Activated gamma-delta T cell treated with anti-CD3 and anti-CD28 coated beads, Interleukin-2, amount 50 U/mL, for 16 hours (primary cell): ENCODE measurements around the gene SPRR3.
"Not testable (repeated sequence)": the region's sequence is repeated elsewhere in the genome, so short reads cannot be mapped to it uniquely, and the experiment has no call there.

ENCODE experiments used
- DNase-seq: peaks from one replicate; pipeline ENCODE4 v3.0.0-alpha.2; 2020; ENCODE audit warnings: low read depth

The SPRR3 gene

GRCh38 chr1:152983743-152984142 is 17.8 kb upstream of the SPRR3 start, which contains the start of gene SPRR1A:
Gene SPRR1A (plus strand): TSS chr1:152984081. CDS start chr1:152985231, 1,150 bp downstream.
- no peak for DNase-seq

- no peak for DNase-seq
These were observed 15.0 kb upstream of the SPRR3 start for GRCh38 chr1:152986578-152986977.

GRCh38 chr1:152993186-152993585 is 8.4 kb upstream of the SPRR3 start:
- no peak for DNase-seq

- DNase-seq, result no peak
These were observed 5.7 kb upstream of the SPRR3 start for GRCh38 chr1:152995842-152996241.

- DNase-seq, result no peak
These were observed 4.7 kb upstream of the SPRR3 start for GRCh38 chr1:152996633-152997400.

GRCh38 chr1:152997901-152998300 is 3.6 kb upstream of the SPRR3 start:
- DNase-seq, result no peak

GRCh38 chr1:152998476-152998875 is 3.1 kb upstream of the SPRR3 start:
- no peak for DNase-seq

GRCh38 chr1:152999818-153000217 is 1.7 kb upstream of the SPRR3 start:
- no peak for DNase-seq

GRCh38 chr1:153000294-153000693 is 1.3 kb upstream of the SPRR3 start:
- DNase-seq, result no peak

GRCh38 chr1:153011235-153011758 is 9.7 kb downstream of the SPRR3 start:
- DNase-seq, result not testable (repeated sequence)

- not testable (repeated sequence) for DNase-seq
These were observed 20.3 kb downstream of the SPRR3 start for GRCh38 chr1:153021829-153022228.

GRCh38 chr1:153022340-153022739 is 20.8 kb downstream of the SPRR3 start:
- DNase-seq, result not testable (repeated sequence)

- DNase-seq, result no peak
These were observed 21.6 kb downstream of the SPRR3 start for GRCh38 chr1:153023109-153023508.

- DNase-seq, result no peak
These were observed 22.9 kb downstream of the SPRR3 start for GRCh38 chr1:153024413-153024812.

GRCh38 chr1:153025797-153026196 is 24.2 kb downstream of the SPRR3 start:
- DNase-seq, result no peak

- no peak for DNase-seq
These were observed 27.2 kb downstream of the SPRR3 start for GRCh38 chr1:153028766-153029165.

GRCh38 chr1:153030895-153031294 is 29.3 kb downstream of the SPRR3 start, which contains the start of gene SPRR1B:
Gene SPRR1B (plus strand): TSS chr1:153031203. CDS start chr1:153032346, 1,143 bp downstream.
- DNase-seq, result no peak

- DNase-seq, result no peak
These were observed 30.5 kb downstream of the SPRR3 start for GRCh38 chr1:153032073-153032472.

GRCh38 chr1:153032677-153033308 is 31.2 kb downstream of the SPRR3 start:
- no peak for DNase-seq

GRCh38 chr1:153035211-153035610 is 33.7 kb downstream of the SPRR3 start:
- no peak for DNase-seq

GRCh38 chr1:153040950-153041631 is 39.5 kb downstream of the SPRR3 start, which contains the start of gene SPRR2D:
Gene SPRR2D (minus strand): TSS chr1:153041120. CDS start chr1:153040346, 774 bp downstream.
- no peak for DNase-seq

- DNase-seq, result no peak
These were observed 47.7 kb downstream of the SPRR3 start for GRCh38 chr1:153049211-153049610.
